H9 (cell line): Measurements from ENCODE around the gene RAB17. TPM values are rescaled to one million over a fixed set of nuclear protein-coding genes. Genes with fewer than 3 reads are reported as not detected.
A peak's percentile ranks its signal among the peaks of the same experiment; 100 is the strongest.

Experiments used
- DNase-seq: peaks from one replicate; pipeline ENCODE4 v3.0.0-alpha.2; 2017
- H2AFZ ChIP-seq: one replicate; pipeline ENCODE4 v1.6.1; 2013; ENCODE audit warnings: mild to moderate bottlenecking, low read length, control low read depth, moderate library complexity
- H2AK5ac ChIP-seq: 2 replicates; pipeline ENCODE4 v1.6.1; 2013; ENCODE audit warnings: low read length, control low read depth, mixed read lengths; ENCODE audit not compliant: insufficient read length
- H2BK120ac ChIP-seq: one replicate; pipeline ENCODE4 v1.6.1; 2013; ENCODE audit warnings: low read depth, mild to moderate bottlenecking, low read length, control low read depth, inconsistent platforms; ENCODE audit not compliant: poor library complexity, severe bottlenecking
- H2BK12ac ChIP-seq: 2 replicates; pipeline ENCODE4 v1.6.1; 2013; ENCODE audit warnings: low read length, control low read depth, mixed read lengths, low read depth; ENCODE audit not compliant: insufficient read length
- H2BK15ac ChIP-seq: 2 replicates; pipeline ENCODE4 v1.6.1; 2013; ENCODE audit warnings: low read depth, low read length, control low read depth
- H2BK20ac ChIP-seq: one replicate; pipeline ENCODE4 v1.6.1; 2013; ENCODE audit warnings: low read depth, mild to moderate bottlenecking, low read length, control low read depth, inconsistent platforms; ENCODE audit not compliant: poor library complexity, severe bottlenecking
- H2BK5ac ChIP-seq: 2 replicates; pipeline ENCODE4 v1.6.1; 2013; ENCODE audit warnings: low read length, control low read depth, mixed read lengths; ENCODE audit not compliant: insufficient read length
- H3K14ac ChIP-seq: 2 replicates; pipeline ENCODE4 v1.6.1; 2013; ENCODE audit warnings: low read length, control low read depth; ENCODE audit not compliant: insufficient read depth
- H3K18ac ChIP-seq: 2 replicates; pipeline ENCODE4 v1.6.1; 2013; ENCODE audit warnings: low read depth, mild to moderate bottlenecking, mixed read lengths, low read length, control low read depth; ENCODE audit not compliant: insufficient read length
- H3K23ac ChIP-seq: 2 replicates; pipeline ENCODE4 v1.6.1; 2013; ENCODE audit warnings: low read length, control low read depth, mixed read lengths, low read depth; ENCODE audit not compliant: insufficient read length
- H3K23me2 ChIP-seq: 2 replicates; pipeline ENCODE4 v1.6.1; 2013; ENCODE audit warnings: low read depth, mild to moderate bottlenecking, mixed read lengths, low read length, control low read depth; ENCODE audit not compliant: insufficient read length, poor library complexity, severe bottlenecking
- H3K27ac ChIP-seq: 2 replicates; pipeline ENCODE4 v1.5.1; 2013; ENCODE audit warnings: low read length, control low read depth, mixed read lengths, low read depth; ENCODE audit not compliant: insufficient read length
- H3K27me3 ChIP-seq: 2 replicates; pipeline ENCODE4 v1.6.1; 2013; ENCODE audit warnings: low read length, control low read depth, inconsistent platforms; ENCODE audit not compliant: insufficient read depth
- H3K4ac ChIP-seq: 2 replicates; pipeline ENCODE4 v1.6.1; 2013; ENCODE audit warnings: low read depth, mild to moderate bottlenecking, control low read depth, inconsistent platforms, low read length, moderate library complexity
- H3K4me1 ChIP-seq: 2 replicates; pipeline ENCODE4 v1.6.1; 2013; ENCODE audit warnings: low read length, control low read depth, inconsistent platforms; ENCODE audit not compliant: insufficient read depth
- H3K4me2 ChIP-seq: 2 replicates; pipeline ENCODE4 v1.6.1; 2013; ENCODE audit warnings: low read length, control low read depth, mixed read lengths; ENCODE audit not compliant: insufficient read length, insufficient read depth
- H3K56ac ChIP-seq: 2 replicates; pipeline ENCODE4 v1.6.1; 2013; ENCODE audit warnings: low read depth, mild to moderate bottlenecking, mixed read lengths, low read length, control low read depth; ENCODE audit not compliant: insufficient read length
- H3K79me1 ChIP-seq: 2 replicates; pipeline ENCODE4 v1.6.1; 2013; ENCODE audit warnings: low read depth, mild to moderate bottlenecking, moderate library complexity, low read length, control low read depth, inconsistent platforms; ENCODE audit not compliant: insufficient read depth, poor library complexity, severe bottlenecking
- H3K79me2 ChIP-seq: 2 replicates; pipeline ENCODE4 v1.6.1; 2013; ENCODE audit warnings: low read length, control low read depth, inconsistent platforms; ENCODE audit not compliant: insufficient read depth
- H3K9ac ChIP-seq: 2 replicates; pipeline ENCODE4 v1.6.1; 2013; ENCODE audit warnings: low read length, control low read depth, mixed read lengths; ENCODE audit not compliant: insufficient read length; ENCODE audit errors: extremely low read depth
- H3K9me3 ChIP-seq: one replicate; pipeline ENCODE4 v1.6.1; 2013; ENCODE audit warnings: low read depth, low read length, inconsistent platforms; ENCODE audit not compliant: control insufficient read depth
- H3T11ph ChIP-seq: one replicate; pipeline ENCODE4 v1.6.1; 2013; ENCODE audit warnings: mild to moderate bottlenecking, low read length, control low read depth, inconsistent platforms
- H4K20me1 ChIP-seq: one replicate; pipeline ENCODE4 v1.6.1; 2013; ENCODE audit not compliant: control insufficient read depth, insufficient read length, insufficient read depth
- H4K5ac ChIP-seq: 2 replicates; pipeline ENCODE4 v1.6.1; 2013; ENCODE audit warnings: low read depth, mild to moderate bottlenecking, mixed read lengths, low read length, control low read depth; ENCODE audit not compliant: insufficient read length
- H4K8ac ChIP-seq: replicated peaks from 2 replicates; pipeline ENCODE4 v1.6.1; 2013; ENCODE audit warnings: low read length, control low read depth, mixed read lengths, low read depth; ENCODE audit not compliant: insufficient read length
- H4K91ac ChIP-seq: 2 replicates; pipeline ENCODE4 v1.6.1; 2013; ENCODE audit warnings: low read depth, mild to moderate bottlenecking, moderate library complexity, mixed read lengths, low read length, control low read depth; ENCODE audit not compliant: insufficient read length
- H3K27ac Mint-ChIP-seq, 3 experiments: 2 replicates in 2 of 3; 3 replicates in 1 of 3; pipeline ENCODE4 v1.8.0; 2020 to 2021; ENCODE audit warnings: mixed read lengths in 3 of 3, mild to moderate bottlenecking in 1 of 3, moderate library complexity in 1 of 3
- H3K27me3 Mint-ChIP-seq: 2 replicates; pipeline ENCODE4 v1.8.0; 2021; ENCODE audit warnings: low read depth, mild to moderate bottlenecking, moderate library complexity, mixed read lengths
- H3K36me3 Mint-ChIP-seq, 3 experiments: 2 replicates in 2 of 3; 3 replicates in 1 of 3; pipeline ENCODE4 v1.8.0; 2020 to 2021; ENCODE audit warnings: low read depth in 3 of 3, mixed read lengths in 3 of 3; ENCODE audit not compliant: insufficient read depth in 1 of 3
- H3K4me1 Mint-ChIP-seq, 2 experiments: 2 replicates each; pipeline ENCODE4 v1.8.0; 2020; ENCODE audit warnings: mixed read lengths in 2 of 2
- H3K4me3 Mint-ChIP-seq, 2 experiments: 2 replicates in 1 of 2; 3 replicates in 1 of 2; pipeline ENCODE4 v1.8.0; 2020 to 2021; ENCODE audit warnings: mild to moderate bottlenecking in 2 of 2, mixed read lengths in 2 of 2, moderate library complexity in 1 of 2
- H3K9me3 Mint-ChIP-seq, 2 experiments: 2 replicates in 1 of 2; 3 replicates in 1 of 2; pipeline ENCODE4 v1.8.0; 2020; ENCODE audit warnings: mild to moderate bottlenecking in 2 of 2, mixed read lengths in 2 of 2, moderate library complexity in 1 of 2
- WGBS: extraction: QIAGEN DNeasy Blood & Tissue Kit; methylation state at CpG from one replicate; pipeline ENCODE4 v1.1.7; 2013; ENCODE audit warnings: missing lambda C conversion rate, low lambda C conversion rate, mixed read lengths; ENCODE audit not compliant: insufficient read length; ENCODE audit errors: extremely low coverage; 5-methylcytosine and 5-hydroxymethylcytosine counted together
- total RNA-seq: library from RNA; stranded (reverse); gene quantifications from 2 replicates; pipeline ENCODE4 v1.2.1, GENCODE V29; 2021
- TF ChIP-seq, protein P1 (sequence below): fragments of 200-600 bp; sonication (generic); conservative IDR thresholded peaks from 3 replicates; pipeline ENCODE4 v1.8.0; 2021; ENCODE audit warnings: antibody characterized with exemption, mild to moderate bottlenecking

The RAB17 gene
- total RNA-seq, 1 experiment from 2014 or later: 31.9 TPM

DNA sequence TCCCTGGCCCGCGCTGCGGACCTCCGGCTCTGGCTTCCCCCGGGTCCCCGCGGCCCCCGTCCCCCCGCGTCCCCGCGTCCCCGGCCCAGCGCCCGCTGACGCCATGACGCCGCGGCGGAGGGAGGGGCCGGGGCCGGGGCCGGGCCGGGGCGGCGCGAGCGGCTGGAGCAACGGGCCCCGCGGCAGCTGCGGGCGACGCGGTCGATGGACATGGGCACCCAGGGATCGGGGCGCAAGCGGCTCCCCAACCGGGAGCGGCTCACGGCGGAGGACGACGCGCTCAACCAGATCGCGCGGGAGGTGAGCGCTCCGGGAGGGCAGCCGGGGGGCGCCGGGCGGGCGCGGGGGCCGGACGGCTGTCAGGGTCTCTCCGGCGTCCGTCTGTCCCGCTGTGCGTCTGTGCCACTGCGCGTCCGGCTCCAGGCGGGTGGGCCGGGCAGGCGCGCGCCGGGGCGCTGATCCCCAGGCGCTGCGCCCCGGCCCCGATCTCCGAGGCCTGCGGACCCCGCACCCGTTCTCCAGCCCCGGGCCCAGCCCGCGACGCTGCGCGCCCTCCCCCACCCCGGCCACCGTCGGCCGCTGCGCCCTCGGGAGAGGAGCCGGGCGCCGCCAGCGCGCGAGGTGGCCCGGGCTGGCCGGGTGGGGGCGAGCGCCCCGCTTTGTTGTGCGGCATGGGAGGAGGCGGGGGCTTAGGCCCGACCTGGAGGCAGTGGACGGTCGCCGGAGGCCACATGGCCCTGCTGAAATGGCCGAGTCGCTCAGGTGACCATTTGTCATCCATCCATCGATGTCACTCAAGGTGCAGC, 37.1 kb upstream of the RAB17 start, which contains the start of gene LRRFIP1:
Gene LRRFIP1, plus strand, starts transcription at position 147 of the 806 bp plus-strand sequence. Its CDS starts 58 bp downstream, at position 205.
- H3K4me1 Mint-ChIP-seq: peaks cover 22 to 30% of the 10 kb centered on the region in 2 experiments
- Histone ChIP-seq H4K91ac (no peak within 1 kb of the TSS), H2BK12ac (no peak within 1 kb of the TSS), H3K4me2 (peak within 1 kb of the TSS; percentile 66), H3K79me2 (peaks cover 2% of the 10 kb centered on the region; the same call in 1 of the 2 replicates), H3K9ac (no peak within 1 kb of the TSS), H2BK20ac (no peak within 1 kb of the TSS), H3K27me3 (peaks cover 3% of the 10 kb centered on the region; the same call in 1 of the 2 replicates), H3K4ac (no peak within 1 kb of the TSS), H3T11ph (no peak within 1 kb of the TSS), H3K27ac (no peak within 1 kb of the TSS), H3K79me1 (no peaks in the 10 kb centered on the region), H4K8ac (no peak within 1 kb of the TSS), H2AFZ (no peak within 1 kb of the TSS), H2AK5ac (no peak within 1 kb of the TSS), H3K56ac (no peak within 1 kb of the TSS), H3K9me3 (no peaks in the 10 kb centered on the region), H3K23me2 (peaks cover 3% of the 10 kb centered on the region), H3K14ac (peak within 1 kb of the TSS; percentile 74), H2BK120ac (no peak within 1 kb of the TSS), H4K5ac (no peak within 1 kb of the TSS), H3K4me1 (peaks cover 4% of the 10 kb centered on the region; the same call in 1 of the 2 replicates), H4K20me1 (no peaks in the 10 kb centered on the region), H3K18ac (no peak within 1 kb of the TSS), H2BK5ac (no peak within 1 kb of the TSS), H2BK15ac (no peak within 1 kb of the TSS), H3K23ac (no peak within 1 kb of the TSS)
- peaks cover 42% of the 10 kb centered on the region for H3K27me3 Mint-ChIP-seq
- H3K4me3 Mint-ChIP-seq: peak within 1 kb of the TSS; percentile 80 to 91
- H3K36me3 Mint-ChIP-seq: peaks cover 3 to 6% (median 5%) of the 10 kb centered on the region in 3 experiments; a peak in 6 of 7 replicates
- TF ChIP-seq, protein P1, sequence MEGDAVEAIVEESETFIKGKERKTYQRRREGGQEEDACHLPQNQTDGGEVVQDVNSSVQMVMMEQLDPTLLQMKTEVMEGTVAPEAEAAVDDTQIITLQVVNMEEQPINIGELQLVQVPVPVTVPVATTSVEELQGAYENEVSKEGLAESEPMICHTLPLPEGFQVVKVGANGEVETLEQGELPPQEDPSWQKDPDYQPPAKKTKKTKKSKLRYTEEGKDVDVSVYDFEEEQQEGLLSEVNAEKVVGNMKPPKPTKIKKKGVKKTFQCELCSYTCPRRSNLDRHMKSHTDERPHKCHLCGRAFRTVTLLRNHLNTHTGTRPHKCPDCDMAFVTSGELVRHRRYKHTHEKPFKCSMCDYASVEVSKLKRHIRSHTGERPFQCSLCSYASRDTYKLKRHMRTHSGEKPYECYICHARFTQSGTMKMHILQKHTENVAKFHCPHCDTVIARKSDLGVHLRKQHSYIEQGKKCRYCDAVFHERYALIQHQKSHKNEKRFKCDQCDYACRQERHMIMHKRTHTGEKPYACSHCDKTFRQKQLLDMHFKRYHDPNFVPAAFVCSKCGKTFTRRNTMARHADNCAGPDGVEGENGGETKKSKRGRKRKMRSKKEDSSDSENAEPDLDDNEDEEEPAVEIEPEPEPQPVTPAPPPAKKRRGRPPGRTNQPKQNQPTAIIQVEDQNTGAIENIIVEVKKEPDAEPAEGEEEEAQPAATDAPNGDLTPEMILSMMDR: no peak
- peak; percentile 40 for DNase-seq
- H3K9me3 Mint-ChIP-seq: peaks cover 0 to 3% of the 10 kb centered on the region in 2 experiments; a peak in 1 of 5 replicates
- H3K27ac Mint-ChIP-seq: peak within 1 kb of the TSS in 1 of 3 experiments; percentile 51; a peak in 2 of 7 replicates
- no CpG with 5 or more reads among the region's 114 CpGs for WGBS
